LNCaP clone FGC (cell line): ENCODE data around the gene RAMP3.
"Not testable (repeated sequence)": the region's sequence is repeated elsewhere in the genome, so short reads cannot be mapped to it uniquely, and the experiment has no call there.

ENCODE experiments used
- DNase-seq: peaks from one replicate; pipeline ENCODE4 v3.0.0-alpha.2; 2011; ENCODE audit warnings: low read depth
- H3K4me3 ChIP-seq: 2 replicates; pipeline ENCODE4 v1.5.1; 2011; ENCODE audit warnings: mild to moderate bottlenecking, low read depth, low read length, control low read depth
- TF ChIP-seq, protein P1 (sequence below): IDR thresholded peaks from 2 replicates; pipeline ENCODE4 v1.5.1; 2012; ENCODE audit warnings: mild to moderate bottlenecking; ENCODE audit not compliant: control insufficient read depth, insufficient read depth; ENCODE audit errors: extremely low read depth

The RAMP3 gene

DNA sequence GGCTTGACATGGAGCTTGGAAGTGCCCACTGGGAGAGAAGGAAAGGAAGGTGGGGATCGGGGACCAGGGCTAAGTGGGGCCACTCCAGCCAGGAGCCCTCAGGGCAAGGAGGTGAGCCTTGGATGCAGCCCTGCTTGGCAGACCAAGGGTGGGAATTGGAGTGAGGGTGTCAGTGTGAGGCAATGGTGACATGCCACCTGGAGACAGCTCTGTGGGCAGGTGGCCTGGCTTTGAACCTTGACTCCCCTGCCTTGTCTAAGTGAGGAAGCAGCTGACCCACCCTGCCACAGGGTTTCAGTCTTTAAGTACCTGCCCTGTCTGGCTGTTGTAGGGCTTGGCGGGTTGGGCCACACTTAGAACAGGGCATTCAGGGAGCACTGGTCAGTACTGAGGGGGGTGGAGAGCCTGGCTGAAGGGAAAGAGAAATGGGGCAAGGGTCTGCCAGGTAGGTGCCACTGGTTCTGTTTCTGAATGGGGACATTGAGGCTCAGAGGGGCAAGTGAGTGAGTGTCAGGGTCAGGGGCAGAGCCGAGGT, 4.8 kb downstream of the RAMP3 start:
- TF ChIP-seq, protein P1, sequence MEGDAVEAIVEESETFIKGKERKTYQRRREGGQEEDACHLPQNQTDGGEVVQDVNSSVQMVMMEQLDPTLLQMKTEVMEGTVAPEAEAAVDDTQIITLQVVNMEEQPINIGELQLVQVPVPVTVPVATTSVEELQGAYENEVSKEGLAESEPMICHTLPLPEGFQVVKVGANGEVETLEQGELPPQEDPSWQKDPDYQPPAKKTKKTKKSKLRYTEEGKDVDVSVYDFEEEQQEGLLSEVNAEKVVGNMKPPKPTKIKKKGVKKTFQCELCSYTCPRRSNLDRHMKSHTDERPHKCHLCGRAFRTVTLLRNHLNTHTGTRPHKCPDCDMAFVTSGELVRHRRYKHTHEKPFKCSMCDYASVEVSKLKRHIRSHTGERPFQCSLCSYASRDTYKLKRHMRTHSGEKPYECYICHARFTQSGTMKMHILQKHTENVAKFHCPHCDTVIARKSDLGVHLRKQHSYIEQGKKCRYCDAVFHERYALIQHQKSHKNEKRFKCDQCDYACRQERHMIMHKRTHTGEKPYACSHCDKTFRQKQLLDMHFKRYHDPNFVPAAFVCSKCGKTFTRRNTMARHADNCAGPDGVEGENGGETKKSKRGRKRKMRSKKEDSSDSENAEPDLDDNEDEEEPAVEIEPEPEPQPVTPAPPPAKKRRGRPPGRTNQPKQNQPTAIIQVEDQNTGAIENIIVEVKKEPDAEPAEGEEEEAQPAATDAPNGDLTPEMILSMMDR = no peak
- no peak overlapping the region for H3K4me3 ChIP-seq
- no peak for DNase-seq

DNA sequence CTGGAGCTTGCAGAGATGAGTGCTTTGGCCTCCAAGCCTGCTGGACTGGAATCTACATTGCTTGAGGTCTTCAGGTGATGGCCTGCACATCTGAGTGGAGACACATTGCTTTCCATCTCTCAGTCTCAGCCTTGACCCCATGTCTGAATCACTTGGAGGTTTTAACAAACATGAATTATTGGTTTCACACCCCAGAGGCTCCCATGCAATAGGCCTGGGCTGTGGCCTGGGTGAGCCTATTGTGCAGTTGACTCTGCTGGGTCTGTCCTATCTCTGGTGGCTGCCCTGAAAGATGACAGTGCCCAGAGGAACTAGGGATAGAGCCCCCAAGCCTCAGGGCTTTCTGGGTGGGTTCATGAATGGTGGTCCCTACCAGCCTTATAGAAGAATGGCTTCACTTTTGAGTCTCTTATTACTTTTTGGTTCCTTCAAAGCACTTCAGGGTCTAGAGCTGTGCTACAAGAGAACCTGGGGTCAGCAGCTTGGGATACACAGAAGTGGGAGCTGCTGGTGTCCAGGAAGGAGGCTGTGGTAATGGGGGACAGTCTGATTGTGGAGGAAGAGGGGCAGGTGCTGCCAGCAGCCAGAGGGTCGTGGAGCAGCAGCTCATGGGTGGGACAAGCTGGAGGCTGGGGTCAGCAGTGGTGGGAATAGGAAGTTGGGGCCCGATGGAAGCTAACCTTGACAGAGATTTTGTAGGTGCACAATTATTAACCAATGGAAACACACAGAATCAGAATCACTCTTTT, 5.5 kb downstream of the RAMP3 start:
- TF ChIP-seq, protein P1 = no peak
- DNase-seq = no peak
- H3K4me3 ChIP-seq = no peak overlapping the region

DNA sequence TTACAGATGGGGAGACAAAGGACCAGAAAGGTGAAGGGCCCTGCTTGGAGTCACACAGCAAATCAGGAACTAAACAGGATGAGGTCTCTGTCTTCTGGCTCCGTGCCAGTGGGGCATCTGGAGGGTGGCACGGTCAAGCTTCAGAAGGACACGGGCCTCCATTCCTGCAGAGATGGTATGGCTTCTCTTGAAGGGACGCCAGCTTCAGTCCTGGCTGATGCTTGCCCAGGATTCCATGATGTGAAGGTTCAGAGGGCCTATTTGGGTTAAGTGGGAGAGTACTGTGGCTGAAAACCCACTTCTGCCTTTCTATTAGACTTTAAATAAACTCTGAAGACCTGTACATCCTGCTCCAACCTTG, 6.1 kb downstream of the RAMP3 start:
- TF ChIP-seq, protein P1 = no peak
- no peak overlapping the region for H3K4me3 ChIP-seq
- DNase-seq = no peak

DNA sequence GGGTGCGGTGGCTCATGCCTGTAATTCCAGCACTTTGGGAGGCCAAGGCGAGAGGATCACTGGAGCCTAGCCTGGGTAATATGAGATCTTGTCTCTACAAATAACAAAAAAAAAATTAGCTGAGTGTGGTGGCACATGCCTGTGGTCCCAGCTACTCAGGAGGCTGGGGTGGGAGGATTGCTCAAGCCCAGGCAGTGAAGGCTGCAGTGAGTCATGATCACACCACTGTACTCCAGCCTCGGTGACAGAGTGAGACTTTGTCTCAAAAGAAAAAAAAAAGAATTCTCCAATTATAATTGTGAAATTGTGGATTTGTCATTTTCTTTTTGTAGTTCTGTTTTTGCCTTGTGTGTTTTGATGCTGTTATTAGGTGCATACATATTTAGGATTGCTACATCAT, 6.7 kb downstream of the RAMP3 start:
- not testable (repeated sequence) for H3K4me3 ChIP-seq

DNA sequence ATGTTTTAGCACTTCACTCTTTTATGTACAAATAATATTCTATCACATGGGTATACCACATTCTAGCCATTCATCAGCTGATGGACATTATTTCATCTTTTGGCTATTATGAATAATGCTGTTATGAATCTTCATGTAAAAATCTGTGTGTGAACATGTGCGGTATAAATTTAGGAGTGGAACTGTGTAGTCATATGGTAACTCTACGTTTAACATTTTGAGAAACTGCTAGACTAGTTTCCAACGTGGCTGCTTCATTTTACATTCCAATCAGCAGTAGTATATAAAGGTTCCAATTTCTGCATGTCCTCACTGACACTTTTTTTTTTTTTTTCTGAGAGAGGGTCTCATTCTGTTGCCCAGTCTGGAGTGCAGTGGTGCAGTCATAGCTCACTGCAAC, 8.3 kb downstream of the RAMP3 start:
- H3K4me3 ChIP-seq = no peak overlapping the region
- DNase-seq = no peak
- TF ChIP-seq, protein P1 = no peak

More for the DNA sequence above, 6.7 kb downstream of the RAMP3 start:
- DNase-seq = not testable (repeated sequence)

DNA sequence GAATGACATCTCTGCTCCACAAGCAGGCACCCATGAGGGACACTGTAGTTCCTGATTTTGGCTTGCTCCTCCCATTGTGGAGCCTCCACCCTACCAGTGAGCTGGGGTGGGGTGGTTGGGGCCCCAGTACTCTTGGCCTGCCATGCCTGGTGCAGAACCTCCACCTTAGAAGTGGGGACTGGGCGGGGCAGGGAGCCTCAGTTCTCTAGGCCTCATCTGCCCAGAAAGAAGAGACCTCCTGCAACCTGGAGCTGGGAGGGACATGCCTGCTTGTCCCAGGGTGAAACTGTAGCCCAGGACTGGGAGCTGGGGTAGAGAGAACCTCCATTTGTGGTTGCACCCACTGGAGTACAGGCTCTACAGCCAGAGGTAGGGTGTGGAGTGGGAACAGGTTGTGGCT, 14.4 kb downstream of the RAMP3 start:
- no peak overlapping the region for H3K4me3 ChIP-seq
- TF ChIP-seq, protein P1 = no peak
- DNase-seq = no peak

DNA sequence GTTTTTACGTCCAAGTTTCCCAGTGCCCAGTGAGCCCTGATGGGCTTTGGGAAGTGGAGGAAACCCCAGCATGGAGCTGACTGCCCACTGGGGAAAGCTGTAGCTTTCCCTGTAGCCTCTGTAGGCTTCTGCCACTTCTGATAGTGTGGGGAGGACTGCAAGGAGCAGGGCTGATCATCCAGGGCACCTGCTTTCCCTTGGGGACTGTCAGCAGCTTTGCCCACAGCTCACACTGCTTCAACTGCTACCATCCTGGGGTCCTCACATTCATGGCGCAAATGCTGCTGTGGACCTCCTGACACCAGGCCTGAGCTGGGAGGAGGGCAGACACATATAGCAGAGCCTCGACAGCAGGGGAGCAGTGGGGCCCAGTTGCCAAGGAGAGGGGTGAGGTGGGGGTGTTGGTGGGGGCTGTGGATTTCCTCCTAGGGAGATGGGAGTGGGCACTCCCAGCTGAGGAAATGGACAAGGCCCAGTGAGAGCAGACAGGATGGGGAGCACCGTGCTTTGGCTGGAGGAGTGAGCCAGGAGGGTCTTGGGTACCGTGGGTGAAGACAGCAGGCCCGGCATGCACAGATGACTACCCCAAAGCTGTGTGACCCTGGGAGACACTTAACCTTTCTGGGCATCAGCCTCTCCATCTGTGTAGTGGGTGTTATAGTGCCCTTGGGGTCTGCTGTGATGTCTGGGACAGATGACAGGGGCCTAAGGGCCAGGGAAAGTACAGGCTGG, 16.2 kb downstream of the RAMP3 start:
- H3K4me3 ChIP-seq = no peak overlapping the region
- TF ChIP-seq, protein P1 = no peak
- no peak for DNase-seq
